Retina (tissue), 1 donor: ENCODE measurements around the gene STK25.

Experiments used
- DNase-seq: peaks from one replicate; pipeline ENCODE4 v3.0.0-alpha.2; 2016

The STK25 gene

DNA sequence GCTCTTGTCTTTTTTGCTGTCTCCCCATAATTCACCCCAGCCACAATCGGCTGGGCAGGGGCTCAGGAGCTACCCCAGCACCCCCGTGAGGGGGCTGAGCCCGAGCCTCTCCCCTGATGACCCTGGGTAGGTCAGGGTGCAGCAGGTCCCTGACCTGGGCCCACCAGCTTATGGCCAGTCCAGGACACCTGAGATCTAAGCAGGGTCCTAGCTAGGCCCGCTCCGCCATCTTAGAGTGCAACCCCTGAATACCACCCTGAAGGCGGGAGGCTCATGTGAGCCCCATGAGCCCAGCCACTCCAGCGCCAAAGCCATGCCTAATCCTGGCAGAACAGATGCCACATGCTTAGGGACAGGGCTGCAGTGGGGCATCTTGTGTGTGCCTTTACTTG lies 16.2 kb downstream of the STK25 start:
- DNase-seq: no peak

GRCh38 chr2:241491549-241492173 lies 16.7 kb downstream of the STK25 start:
- no peak for DNase-seq

- no peak for DNase-seq
These were observed 17.4 kb downstream of the STK25 start for GRCh38 chr2:241490825-241491506.

DNA sequence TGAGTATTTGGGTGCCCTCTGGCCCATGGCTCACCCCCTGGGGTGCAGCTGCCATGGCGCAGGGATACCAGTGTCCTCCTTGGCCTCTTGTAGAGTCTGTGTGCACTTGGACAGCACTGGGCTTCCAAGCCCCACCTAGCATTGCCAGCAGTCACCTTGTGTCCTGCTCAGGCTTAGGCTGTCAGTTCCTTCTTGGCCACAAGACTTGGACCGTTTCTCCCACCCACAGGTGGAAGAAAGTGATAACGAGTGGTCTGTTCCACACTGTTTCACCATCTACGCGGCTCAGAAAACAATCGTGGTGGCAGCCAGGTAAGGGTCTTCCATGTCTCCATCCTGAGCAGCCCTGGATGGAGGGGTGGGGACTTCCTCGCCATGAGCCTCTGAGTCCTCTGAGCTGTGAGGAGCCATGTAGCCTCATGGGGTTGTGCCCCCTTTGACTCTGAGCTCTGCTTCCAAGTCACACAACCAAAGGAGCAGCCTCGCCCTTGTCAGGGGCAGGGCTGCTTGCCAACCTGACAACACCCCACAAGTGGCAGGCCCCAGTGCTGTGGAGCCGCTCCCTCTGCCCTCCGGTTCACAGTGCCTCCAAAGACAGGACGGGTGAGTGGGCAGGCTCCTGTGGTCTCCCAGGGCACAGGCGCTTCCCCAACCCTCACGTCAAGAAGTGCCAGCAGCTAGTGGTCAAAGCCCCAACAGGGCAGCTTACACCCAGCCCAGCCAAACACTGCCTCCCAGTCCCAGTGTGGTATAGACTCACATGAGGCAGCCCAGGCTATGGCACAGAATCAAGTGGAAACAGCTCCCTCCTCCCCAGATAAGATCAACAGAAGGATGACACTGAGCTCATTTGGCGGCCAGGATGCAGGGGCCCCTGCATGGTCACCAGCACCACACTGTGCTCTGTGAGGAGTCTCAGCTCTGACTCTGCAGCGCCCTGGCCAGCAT lies 18.4 kb downstream of the STK25 start:
- no peak for DNase-seq

DNA sequence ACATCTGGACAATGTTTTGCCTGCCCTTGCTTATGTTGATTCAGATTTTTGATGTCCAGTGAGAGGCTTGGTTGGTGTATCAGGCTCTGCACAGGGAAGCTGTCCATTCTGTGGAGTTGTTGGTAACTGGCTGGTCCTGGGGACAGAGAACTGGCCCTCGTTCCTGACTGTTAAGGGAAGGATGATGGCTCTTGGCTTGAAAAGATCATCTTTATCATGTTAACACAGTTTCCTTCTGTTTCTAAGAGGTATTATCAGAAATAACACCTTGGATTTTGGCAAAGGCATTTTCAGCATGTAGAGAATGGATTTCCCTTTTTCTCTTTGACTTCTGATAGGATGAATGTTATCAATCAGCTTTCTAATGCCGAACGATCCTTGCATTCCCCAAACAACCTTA lies 19.3 kb downstream of the STK25 start:
- no peak for DNase-seq

DNA sequence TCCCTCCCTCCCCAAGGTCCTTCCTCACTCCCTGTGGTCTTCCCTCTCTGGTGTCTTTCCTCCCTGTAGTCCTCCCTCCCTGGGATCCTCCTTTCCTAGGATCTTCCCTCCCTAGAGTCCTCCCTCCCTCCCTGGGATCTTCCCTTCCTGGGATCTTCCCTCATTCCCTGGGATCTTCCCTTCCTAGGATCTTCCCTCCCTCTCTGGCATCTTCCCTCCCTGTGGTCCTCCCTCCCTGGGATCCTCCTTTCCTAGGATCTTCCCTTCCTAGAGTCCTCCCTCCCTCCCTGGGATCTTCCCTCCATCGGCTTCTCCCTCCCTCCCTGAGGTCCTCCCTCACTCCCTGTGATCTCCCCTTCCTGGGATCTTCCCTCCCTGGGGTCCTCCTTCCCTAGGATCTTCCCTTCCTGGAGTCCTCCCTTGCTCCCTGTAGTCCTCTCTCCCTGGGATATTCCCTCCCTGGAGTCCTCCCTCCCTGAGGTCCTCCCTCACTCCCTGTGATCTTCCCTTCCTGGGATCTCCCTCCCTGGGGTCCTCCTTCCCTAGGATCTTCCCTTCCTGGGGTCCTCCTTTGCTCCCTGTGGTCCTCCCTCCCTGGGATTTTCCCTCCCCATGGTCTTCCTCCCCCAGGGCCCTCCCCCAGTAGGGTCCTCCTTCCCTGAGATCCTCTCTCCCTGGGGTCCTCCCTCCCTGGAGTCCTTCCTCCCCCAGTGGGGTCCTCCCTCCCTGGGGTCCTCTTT lies 23.0 kb downstream of the STK25 start:
- DNase-seq: no peak

DNA sequence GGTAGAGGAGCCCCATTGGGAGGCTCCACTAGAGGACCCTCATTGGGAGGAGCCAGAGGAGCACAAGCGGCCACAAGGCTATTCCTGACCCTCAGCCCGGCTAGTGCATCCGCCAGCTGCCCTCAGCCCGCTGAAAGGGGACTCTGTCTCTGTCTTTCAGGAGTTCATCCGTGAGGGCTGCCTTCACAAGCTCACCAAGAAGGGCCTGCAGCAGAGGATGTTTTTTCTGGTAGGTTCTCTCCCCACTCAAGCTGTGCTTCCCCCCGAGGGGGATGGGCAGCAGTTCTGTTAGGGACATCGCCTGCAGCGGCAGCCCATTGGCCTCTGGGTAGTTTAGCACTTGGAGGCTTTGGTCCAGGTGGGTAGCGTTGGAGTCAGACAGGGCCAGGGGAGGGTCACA lies 25.1 kb downstream of the STK25 start:
- no peak for DNase-seq

DNA sequence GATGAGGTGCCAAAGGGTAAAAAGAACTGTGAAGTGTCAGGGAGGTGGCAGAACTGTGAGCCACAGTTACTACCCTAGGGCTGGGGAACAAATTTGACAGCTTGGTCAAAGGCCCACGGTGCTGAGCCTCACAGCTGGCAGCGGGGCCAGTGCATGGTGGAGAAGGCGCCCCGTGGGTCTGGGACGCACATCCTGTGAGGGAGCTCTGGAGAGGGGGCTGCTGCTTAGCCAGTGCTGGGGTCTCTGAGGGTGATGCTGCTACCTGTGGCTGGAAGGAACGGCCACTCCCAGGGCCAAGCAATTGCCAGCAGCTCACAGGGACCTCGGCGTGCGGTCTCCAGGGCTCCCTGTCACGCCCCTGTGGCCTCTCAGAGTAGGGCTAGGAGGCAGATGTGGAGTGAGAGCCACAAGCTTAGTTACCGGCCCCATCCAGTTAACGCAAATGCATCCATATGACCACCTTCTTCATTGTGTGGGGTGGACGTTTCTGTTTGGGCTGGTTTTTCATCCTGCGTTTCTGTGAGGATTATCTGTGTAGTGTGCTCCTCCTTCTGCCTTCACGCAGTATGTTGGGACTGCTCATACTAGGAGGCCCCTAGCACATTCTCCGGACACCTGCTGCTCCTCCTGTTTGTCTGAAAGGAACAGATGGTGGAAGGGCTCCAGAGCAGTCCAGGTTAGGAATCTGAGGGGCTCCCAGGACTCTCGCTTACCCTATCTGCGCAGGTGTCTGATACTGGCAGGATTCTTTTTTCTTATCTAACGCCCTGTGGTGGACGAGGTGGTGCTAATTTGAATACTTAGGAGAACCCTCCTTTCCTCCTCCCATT lies 26.0 kb downstream of the STK25 start:
- DNase-seq: no peak

DNA sequence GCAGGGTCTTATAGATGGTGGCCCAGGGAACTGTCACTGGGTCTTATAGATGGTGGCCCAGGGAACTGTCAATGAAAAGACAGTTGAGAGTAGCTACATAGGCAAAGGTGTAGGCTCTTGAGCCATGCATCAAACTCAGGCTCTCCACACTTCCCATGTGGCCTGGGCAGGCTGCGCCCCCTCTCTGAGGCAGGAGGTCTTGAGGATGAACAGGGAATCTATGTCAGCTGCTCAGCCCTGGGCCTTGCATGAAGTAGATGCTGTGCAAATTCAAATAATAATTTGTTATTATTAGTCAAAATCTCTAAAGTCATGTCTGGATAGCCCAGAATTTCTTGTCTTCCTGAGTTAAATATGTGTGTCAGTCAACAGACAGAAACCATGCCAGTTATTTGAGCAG lies 26.7 kb downstream of the STK25 start:
- DNase-seq: no peak

GRCh38 chr2:241479026-241479898 lies 29.1 kb downstream of the STK25 start:
- no peak for DNase-seq

GRCh38 chr2:241478166-241478565 lies 30.2 kb downstream of the STK25 start:
- DNase-seq: no peak

- no peak for DNase-seq
These were observed 33.1 kb downstream of the STK25 start for GRCh38 chr2:241475267-241475666.

DNA sequence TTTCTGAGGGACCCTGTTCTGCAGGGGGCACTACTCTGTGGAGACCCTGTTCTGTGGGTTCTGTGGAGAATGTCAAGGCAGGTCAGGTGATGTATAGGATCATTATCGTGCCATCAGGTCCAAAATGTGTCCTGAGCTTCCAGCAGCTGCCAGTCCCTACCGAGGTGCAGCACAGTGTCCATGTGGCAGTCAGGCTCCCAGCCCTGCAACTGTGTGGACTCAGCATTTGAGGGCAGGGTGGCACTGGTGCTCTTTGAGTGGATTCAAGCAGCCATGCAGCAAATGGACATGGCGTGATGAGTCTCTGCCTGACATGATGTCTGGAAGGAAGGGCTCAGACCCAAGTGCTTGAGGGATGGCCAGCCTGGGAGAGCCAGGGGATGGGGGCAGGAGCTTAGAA lies 35.0 kb downstream of the STK25 start:
- DNase-seq: no peak

- no peak for DNase-seq
These were observed 38.6 kb downstream of the STK25 start for GRCh38 chr2:241469746-241470145.

DNA sequence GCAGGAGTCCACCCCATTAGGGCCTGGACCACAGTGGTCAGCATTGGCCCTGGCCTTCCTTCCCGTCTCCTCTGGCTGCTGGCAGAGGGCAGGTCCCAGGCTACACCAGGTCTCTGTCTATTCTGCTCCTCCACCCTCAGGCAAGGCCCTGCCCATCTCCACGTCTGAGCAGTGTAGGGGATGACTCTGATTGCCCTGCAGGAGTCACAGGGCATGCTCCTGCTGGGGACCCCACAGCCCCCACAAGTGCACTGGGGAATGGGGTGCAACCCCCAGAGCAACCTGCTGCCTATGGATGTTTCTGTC lies 40.0 kb downstream of the STK25 start:
- DNase-seq: no peak

DNA sequence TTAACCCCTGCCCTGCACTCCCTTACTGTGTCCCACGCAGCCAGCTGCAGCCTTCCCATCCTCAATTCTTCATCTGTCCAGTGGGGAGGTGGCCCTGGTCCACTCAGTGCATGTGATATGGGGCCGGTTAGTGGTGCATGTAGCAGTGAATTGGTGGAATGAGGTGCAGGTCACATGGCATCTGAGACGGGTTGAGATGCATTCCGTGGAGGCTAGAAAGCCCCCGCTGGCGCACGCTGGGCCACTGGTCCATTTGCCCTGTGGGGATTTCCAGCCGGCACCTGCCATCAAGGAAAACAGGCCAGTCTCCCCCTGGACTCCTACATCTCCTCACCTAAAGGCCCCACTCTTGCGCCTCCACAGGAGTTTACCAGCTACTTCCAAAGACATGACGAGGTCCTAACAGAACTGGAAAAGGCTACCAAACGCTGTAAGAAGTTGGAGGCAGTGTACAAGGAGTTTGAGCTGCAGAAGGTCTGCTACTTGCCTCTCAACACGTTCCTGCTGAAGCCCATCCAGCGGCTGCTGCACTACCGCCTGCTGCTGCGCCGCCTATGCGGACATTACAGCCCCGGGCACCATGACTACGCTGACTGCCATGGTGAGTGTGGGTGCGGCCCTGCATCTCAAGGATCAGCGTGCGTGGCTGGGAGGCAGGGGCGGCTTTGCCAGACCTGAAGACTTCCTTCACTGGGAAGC lies 40.5 kb downstream of the STK25 start:
- no peak for DNase-seq

DNA sequence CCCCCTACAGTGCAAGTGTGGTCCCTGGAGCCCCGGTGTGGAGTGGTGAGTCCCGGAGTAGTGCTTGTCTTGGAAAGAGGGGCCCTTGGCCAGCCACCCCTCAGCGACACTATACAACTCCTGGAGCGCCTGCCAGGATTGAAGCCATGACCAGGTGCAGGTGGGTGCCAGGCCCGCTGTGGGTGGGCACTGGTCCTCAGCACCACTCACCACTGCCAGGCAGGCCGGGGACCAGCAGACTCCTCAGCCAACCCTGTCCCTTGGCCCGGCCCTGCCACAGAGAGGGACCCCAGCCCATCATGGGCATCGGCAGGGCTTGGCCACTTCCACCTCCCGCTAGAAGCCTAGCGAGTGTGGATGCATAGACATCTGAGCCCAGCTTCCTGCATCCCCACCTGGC lies 42.2 kb downstream of the STK25 start:
- no peak for DNase-seq

DNA sequence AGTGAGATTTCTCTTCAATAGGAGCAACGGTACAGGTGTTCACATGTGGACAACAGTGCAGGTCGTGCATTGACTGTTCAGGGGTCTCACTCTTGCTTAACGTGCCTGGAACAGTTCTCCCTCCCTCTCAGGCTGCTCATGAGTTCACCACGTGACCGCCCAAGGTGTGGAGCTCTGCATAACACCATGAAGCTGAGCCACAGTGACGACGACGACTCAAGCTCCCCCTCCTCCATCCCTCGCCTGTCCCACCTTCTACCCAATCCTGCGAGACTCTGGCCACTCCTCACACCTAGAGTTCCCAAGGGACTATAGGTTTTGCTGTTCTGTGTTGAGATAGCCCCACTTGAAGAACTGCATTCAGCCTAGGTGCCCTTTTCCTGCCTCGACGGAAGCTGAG lies 42.8 kb downstream of the STK25 start:
- DNase-seq: no peak

DNA sequence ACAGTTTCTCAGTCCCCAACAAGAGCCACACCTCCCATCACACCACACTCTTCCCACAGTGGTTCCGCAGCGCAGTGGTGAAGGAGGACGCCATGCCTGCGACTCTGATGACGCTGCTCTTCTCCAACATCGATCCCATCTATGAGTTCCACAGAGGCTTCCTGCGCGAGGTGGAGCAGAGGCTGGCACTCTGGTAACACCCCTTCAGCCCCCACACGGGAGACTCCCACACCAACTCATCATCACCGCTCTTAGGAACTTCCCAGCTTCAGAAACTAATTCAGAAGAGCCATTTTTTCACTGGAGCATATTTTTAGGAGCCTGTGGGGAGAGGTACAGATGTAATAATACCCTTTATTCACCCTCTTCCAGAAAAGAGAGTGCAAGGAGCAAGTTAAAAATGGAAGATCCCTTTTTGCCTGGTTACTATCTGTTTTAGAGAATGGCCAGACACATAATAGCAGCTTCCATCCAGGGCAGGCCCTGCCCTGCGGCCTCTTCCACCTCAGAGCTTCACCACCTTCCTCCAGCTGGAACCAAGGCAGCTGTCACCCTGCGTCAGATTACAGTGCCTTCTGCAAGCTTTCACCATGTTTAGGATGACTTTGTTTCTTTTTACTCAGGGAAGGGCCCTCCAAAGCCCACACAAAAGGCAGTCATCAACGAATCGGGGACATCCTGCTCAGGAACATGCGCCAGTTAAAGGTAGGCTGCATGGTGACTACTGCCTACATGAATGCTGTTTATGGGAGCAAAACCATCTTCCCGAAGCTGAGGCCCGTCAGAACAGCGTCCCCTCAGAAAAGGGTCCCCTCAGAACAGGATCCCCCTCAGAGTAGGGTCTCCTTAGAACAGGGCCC lies 44.9 kb downstream of the STK25 start:
- no peak for DNase-seq
